Gastrocnemius medialis (tissue), 4 donors: ENCODE data around the gene MIF4GD.

Experiments used
- POLR2A ChIP-seq, 2 donors: fragments of 450-650 bp; IDR thresholded peaks; one replicate each; pipeline ENCODE4 v1.6.1; 2017; ENCODE audit warnings: antibody characterized with exemption in 2 of 2, mild to moderate bottlenecking in 2 of 2, moderate library complexity in 2 of 2
- TF ChIP-seq, protein P1 (sequence below), 5 experiments: fragments of 450-650 bp in 3 of 5; fragments of 200-600 bp in 2 of 5; sonication (generic) in 2 of 5; IDR thresholded peaks in 4 of 5; conservative IDR thresholded peaks in 1 of 5; 1 replicate in 4 of 5; 2 replicates in 1 of 5; pipeline ENCODE4 v1.5.1; 2016 to 2019; ENCODE audit warnings: antibody characterized with exemption in 5 of 5, mild to moderate bottlenecking in 3 of 5, moderate library complexity in 3 of 5

DNA sequence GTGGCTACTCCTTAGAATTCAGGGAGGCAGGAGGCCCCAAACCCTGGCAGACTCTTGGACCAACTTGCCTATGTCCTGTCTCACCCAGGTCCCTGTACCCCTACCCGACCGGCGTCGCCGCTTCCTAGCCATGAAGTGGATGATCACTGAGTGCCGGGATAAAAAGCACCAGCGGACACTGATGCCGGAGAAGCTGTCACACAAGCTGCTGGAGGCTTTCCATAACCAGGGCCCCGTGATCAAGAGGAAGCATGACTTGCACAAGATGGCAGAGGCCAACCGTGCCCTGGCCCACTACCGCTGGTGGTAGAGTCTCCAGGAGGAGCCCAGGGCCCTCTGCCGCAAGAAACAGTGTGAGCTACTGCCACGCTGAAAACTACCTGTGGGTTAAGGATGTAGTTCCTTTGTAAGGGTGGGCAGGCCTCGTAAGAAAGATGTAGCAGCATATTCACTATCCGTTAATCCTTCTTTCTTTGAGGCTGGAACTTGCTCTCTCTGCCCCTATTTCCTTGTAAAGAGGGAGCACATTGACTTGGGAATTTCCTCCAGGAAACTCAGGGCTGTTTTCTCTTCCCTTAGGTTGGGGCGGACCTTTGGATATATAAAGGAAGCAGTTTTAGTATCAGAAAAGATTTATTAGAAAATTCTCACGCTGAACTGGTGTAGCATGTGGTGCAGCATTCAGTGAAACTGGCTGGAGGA is 5.3 kb downstream of the MIF4GD start:
- TF ChIP-seq, protein P1, sequence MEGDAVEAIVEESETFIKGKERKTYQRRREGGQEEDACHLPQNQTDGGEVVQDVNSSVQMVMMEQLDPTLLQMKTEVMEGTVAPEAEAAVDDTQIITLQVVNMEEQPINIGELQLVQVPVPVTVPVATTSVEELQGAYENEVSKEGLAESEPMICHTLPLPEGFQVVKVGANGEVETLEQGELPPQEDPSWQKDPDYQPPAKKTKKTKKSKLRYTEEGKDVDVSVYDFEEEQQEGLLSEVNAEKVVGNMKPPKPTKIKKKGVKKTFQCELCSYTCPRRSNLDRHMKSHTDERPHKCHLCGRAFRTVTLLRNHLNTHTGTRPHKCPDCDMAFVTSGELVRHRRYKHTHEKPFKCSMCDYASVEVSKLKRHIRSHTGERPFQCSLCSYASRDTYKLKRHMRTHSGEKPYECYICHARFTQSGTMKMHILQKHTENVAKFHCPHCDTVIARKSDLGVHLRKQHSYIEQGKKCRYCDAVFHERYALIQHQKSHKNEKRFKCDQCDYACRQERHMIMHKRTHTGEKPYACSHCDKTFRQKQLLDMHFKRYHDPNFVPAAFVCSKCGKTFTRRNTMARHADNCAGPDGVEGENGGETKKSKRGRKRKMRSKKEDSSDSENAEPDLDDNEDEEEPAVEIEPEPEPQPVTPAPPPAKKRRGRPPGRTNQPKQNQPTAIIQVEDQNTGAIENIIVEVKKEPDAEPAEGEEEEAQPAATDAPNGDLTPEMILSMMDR (IDR thresholded peaks at IDR 0.05 in 4 of 5, conservative IDR thresholded peaks at IDR 0.05 in 1 of 5): no peak
- no peak for TF ChIP-seq POLR2A (IDR thresholded peaks at IDR 0.05)
